ENCODE data around the gene USP12. TPM values are rescaled to one million over a fixed set of nuclear protein-coding genes. Genes with fewer than 3 reads are reported as not detected.
A peak's percentile ranks its signal among the peaks of the same experiment; 100 is the strongest.

The USP12 gene
- total RNA-seq, 4 donors from 2014 or later, result 28.7 to 31.2 (median 29.7) TPM

DNA sequence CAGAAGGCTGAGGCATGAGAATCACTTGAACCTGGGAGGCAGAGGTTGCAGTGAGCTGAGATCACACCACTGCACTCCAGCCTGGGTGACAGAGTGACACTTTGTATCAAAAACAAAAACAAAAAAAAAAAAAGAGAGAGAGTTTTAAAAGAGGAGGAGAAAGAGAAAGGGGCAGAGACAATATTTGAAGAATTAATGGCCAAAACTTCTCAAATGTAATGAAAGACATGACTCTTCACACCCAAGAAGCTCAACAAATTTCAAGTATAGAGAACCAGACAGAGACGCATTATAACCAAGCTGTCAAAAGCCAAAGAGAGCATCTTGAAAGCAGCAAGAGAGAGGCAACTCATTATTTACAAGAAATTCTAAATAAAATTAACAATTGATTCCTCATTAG, 36.9 kb upstream of the USP12 start:
- Histone ChIP-seq H3K9me3 (no peaks in the 10 kb centered on the region), H3K4me3 (no peak overlapping the region), H3K36me3 (no peaks in the 10 kb centered on the region), H3K27me3 (no peaks in the 10 kb centered on the region), H3K4me1 (no peaks in the 10 kb centered on the region), H3K27ac (no peak overlapping the region)
- TF ChIP-seq, protein P1, sequence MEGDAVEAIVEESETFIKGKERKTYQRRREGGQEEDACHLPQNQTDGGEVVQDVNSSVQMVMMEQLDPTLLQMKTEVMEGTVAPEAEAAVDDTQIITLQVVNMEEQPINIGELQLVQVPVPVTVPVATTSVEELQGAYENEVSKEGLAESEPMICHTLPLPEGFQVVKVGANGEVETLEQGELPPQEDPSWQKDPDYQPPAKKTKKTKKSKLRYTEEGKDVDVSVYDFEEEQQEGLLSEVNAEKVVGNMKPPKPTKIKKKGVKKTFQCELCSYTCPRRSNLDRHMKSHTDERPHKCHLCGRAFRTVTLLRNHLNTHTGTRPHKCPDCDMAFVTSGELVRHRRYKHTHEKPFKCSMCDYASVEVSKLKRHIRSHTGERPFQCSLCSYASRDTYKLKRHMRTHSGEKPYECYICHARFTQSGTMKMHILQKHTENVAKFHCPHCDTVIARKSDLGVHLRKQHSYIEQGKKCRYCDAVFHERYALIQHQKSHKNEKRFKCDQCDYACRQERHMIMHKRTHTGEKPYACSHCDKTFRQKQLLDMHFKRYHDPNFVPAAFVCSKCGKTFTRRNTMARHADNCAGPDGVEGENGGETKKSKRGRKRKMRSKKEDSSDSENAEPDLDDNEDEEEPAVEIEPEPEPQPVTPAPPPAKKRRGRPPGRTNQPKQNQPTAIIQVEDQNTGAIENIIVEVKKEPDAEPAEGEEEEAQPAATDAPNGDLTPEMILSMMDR (IDR thresholded peaks at IDR 0.05), result no peak
- no peak for TF ChIP-seq POLR2A (IDR thresholded peaks at IDR 0.05)
- DNase-seq, result no peak

DNA sequence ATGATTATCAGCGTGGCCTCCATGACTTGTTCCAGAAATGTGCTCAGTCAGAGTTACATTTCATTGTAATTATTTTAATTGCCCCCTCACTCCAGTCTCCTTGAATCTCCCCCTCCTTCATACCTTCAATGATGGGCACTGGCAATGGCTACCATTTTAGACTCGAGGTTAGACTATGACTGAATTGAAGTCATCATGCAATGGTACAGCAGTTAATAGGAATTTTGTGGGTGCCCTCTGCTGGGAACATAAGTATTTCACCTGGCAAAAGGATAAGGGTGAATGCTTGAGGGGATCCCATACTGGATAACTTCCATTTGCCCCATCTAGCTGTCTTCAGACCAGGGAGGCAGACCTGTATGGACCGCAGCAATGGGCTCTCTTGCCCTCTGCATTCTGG, 32.2 kb upstream of the USP12 start:
- no peak for DNase-seq
- H3K9me3 ChIP-seq, result no peaks in the 10 kb centered on the region
- H3K36me3 ChIP-seq, result no peaks in the 10 kb centered on the region
- no peaks in the 10 kb centered on the region for H3K27me3 ChIP-seq
- TF ChIP-seq, protein P1 (IDR thresholded peaks at IDR 0.05), result peak in 3 of 6 experiments; percentile 38 to 48 (median 47)
- no peak for TF ChIP-seq POLR2A (IDR thresholded peaks at IDR 0.05)
- H3K4me3 ChIP-seq, result no peak overlapping the region
- H3K27ac ChIP-seq, result no peak overlapping the region
- H3K4me1 ChIP-seq, result no peaks in the 10 kb centered on the region

DNA sequence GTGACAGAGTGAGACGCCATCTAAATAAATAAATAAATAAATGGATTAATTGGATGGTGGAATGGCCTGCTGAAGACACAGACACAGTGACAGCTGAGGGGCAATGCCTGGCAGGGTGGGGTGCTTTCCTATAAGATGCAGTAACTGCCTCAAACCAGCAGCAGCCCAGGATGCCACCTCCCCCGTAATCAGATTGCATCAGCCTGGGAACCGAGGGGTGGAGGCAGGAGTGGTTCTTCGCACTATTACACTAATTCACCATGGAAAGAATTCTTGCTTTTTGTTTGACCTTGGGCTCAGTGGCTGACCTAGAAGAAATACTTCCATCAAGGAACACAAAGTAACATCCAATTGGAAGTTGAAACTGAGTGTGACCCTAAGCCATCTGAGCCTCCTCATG, 31.6 kb upstream of the USP12 start:
- Histone ChIP-seq H3K27me3 (no peaks in the 10 kb centered on the region), H3K4me3 (no peak overlapping the region), H3K36me3 (no peaks in the 10 kb centered on the region), H3K4me1 (no peaks in the 10 kb centered on the region), H3K9me3 (no peaks in the 10 kb centered on the region), H3K27ac (no peak overlapping the region)
- DNase-seq, result no peak
- TF ChIP-seq, protein P1 (IDR thresholded peaks at IDR 0.05), result no peak
- no peak for TF ChIP-seq POLR2A (IDR thresholded peaks at IDR 0.05)

DNA sequence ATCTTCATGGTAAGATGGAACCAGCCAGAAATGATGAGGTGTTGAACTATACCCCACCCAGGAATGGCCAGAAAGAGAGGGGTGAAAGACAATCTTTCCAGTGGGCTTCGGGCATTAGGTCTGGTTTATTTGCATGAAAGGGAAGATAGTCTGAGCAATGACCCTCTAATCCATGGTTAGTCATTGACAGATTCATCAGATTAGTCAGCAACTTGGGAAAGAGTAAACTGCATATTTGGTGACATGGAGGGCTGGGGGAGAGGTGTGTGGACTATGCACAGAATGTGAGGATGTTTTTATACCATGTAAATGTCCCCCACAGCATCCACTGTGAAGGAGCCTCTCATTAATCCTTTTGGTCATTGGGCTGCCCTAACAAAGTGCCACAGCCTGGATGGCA, 30.1 kb upstream of the USP12 start:
- no peak overlapping the region for H3K27ac ChIP-seq
- no peaks in the 10 kb centered on the region for H3K36me3 ChIP-seq
- no peak for DNase-seq
- H3K9me3 ChIP-seq, result no peaks in the 10 kb centered on the region
- no peaks in the 10 kb centered on the region for H3K27me3 ChIP-seq
- H3K4me1 ChIP-seq, result no peaks in the 10 kb centered on the region
- TF ChIP-seq POLR2A (IDR thresholded peaks at IDR 0.05), result no peak
- TF ChIP-seq, protein P1 (IDR thresholded peaks at IDR 0.05), result no peak
- no peak overlapping the region for H3K4me3 ChIP-seq

DNA sequence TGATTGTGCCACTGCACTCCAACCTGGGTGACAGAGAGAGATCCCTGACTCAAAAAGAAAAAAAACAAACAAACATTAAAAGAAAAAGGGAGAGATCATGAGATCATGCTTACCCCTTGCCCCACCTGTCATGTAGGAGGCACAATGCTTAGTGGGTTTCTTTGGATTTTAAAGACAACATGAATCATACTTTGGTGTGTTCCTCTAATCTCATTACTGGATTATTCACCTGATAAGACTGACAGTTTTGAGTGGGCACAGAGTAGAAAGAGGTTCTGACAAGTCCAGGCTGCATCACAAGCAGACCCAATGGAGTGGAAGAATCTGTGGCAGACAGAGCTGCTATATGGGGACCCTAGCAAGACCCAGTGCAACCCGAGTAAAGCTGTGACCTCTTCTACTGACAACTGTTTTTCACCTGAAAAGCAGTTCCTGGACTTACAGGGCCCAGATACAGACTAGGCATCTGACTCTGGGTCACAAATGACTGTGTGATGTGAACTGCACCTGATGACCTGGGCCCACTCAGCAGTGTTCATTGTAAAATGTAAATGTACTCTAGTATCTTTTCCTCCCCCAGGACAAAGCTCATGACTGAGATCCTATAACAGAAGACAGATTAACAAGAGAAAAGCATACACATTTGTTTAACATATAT, 28.9 kb upstream of the USP12 start:
- no peaks in the 10 kb centered on the region for H3K9me3 ChIP-seq
- no peaks in the 10 kb centered on the region for H3K27me3 ChIP-seq
- no peaks in the 10 kb centered on the region for H3K36me3 ChIP-seq
- no peak overlapping the region for H3K27ac ChIP-seq
- no peak for DNase-seq
- no peaks in the 10 kb centered on the region for H3K4me1 ChIP-seq
- H3K4me3 ChIP-seq, result no peak overlapping the region
- TF ChIP-seq, protein P1 (IDR thresholded peaks at IDR 0.05), result no peak
- TF ChIP-seq POLR2A (IDR thresholded peaks at IDR 0.05), result no peak

DNA sequence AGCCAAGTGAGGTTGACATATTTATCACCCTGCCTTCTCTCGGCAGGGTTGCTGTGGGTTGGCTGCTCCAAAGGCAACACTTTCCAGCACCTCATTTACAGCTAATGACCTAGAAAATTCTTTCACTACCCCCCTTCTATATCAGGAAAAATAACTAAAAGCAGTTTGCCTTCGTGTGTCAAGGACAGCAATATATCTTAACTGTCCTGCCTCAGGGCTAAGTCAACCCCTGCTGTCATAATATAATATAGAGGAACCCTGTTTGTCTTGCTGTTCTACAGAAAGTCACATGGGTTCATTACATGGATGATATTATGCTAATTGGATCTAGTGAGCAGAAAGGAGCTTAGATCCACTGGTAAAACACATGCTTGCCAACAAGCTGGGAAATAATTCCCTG, 28.1 kb upstream of the USP12 start:
- no peak for DNase-seq
- Histone ChIP-seq H3K9me3 (no peaks in the 10 kb centered on the region), H3K27me3 (no peaks in the 10 kb centered on the region), H3K4me1 (no peaks in the 10 kb centered on the region), H3K4me3 (no peak overlapping the region), H3K27ac (no peak overlapping the region), H3K36me3 (no peaks in the 10 kb centered on the region)
- TF ChIP-seq, protein P1 (IDR thresholded peaks at IDR 0.05), result no peak
- no peak for TF ChIP-seq POLR2A (IDR thresholded peaks at IDR 0.05)

All from Peyer's patch (tissue), 4 donors.